ENCODE results near the gene MRPS18A. TPM values are rescaled to one million over a fixed set of nuclear protein-coding genes. Genes with fewer than 3 reads are reported as not detected.
A peak's percentile ranks its signal among the peaks of the same experiment; 100 is the strongest.

Gene MRPS18A
- total and polyA plus RNA-seq, 2 of the 13 experiments (the other 11 are each of a cell fraction or from before 2014, with no cell fraction given) = 87.8 to 89.1 TPM

DNA sequence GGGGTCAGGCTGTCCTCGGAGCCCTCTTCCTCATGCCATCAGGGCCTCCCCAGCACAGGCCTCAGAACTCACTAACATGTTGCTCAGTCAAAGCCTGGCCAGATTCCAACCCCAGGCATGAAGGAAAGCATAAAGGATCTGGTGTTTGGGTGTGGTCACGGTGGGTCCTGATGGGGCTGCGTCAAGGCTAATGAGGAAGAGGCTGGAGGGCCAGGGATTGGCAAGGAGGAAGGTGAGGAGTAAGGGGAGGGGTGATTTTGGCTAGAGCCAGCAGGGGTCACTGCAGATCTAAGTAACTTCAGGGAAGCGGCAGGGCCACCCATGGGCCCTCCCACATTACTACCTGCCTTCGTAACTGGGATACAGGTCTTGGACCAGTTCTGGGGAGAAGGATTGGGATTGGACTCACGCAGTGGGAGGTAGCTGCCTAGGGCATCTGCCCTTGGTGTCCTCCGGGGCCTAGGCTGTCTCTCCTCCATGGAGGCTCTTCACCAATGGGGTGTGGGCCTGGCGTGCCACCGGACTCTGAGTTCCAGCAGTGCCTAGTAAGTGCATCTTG is 36.2 kb upstream of the MRPS18A start:
- peak; percentile 96 for FAIRE-seq
- Histone ChIP-seq H2AFZ (ENCODE audit: low read length) (no peak overlapping the region), H3K9me3 (ENCODE audit: low read length) (no peaks in the 10 kb centered on the region), H3K4me1 (ENCODE audit: insufficient read depth, low read length) (peaks cover 50% of the 10 kb centered on the region), H3K9ac (ENCODE audit: insufficient read depth, low read depth, low read length) (no peak overlapping the region), H3K4me2 (ENCODE audit: low read depth, low read length) (peak overlapping the region; percentile 70; the same call in 1 of the 2 replicates), H4K20me1 (ENCODE audit: insufficient read depth, low read length) (no peaks in the 10 kb centered on the region), H3K4me3 (replicated peaks in 1 of 3; ENCODE audit: insufficient read depth in 1 of 3, low read depth in 2 of 3, low read length in 3 of 3) (no peak overlapping the region; a peak in 1 of 6 replicates), H3K27ac (ENCODE audit: extremely low read length, insufficient read depth, low read length) (no peak overlapping the region), H3K79me2 (ENCODE audit: insufficient read depth, low read length) (no peaks in the 10 kb centered on the region), H3K27me3 (ENCODE audit: control insufficient read depth in 1 of 2, insufficient read depth in 2 of 2, low read length in 2 of 2) (peaks cover 0 to 5% of the 10 kb centered on the region in 2 experiments; a peak in 2 of 5 replicates), H3K36me3 (replicated peaks in 1 of 2; ENCODE audit: control insufficient read depth in 1 of 2, insufficient read depth in 2 of 2, low read length in 2 of 2) (no peaks in the 10 kb centered on the region)
- DNase-seq (ENCODE audit: low spot score) = peak; percentile 84
- 27% methylated on average over 9 of the region's 9 CpGs for WGBS (ENCODE audit: low lambda C conversion rate)
- intact Hi-C loops (cut with micrococcal nuclease; ENCODE audit: unreplicated experiment) = loop anchor here (1.0 to 2.0 kb wide), 8 partner anchors 35 to 355 kb away; no protein-coding TSS in a partner anchor
- ChIA-PET CTCF (ENCODE audit: low intra/inter-chr PET ratio, low total read pairs) (interaction anchor here (0.7 to 3.6 kb wide), 9 partner anchors 35 to 355 kb away, joined by 3 to 23 read pairs (median 6); partner anchors contain the start of gene VEGFA), POLR2A (interaction anchor here (1.5 to 2.0 kb wide), 6 partner anchors 9 to 350 kb away, joined by 4 to 31 read pairs (median 8); partner anchors contain the start of gene VEGFA)
- in situ Hi-C loops (cut with HindIII; ENCODE audit: extremely low pct_ligation_motif_present, low pct_unique_long_range_greater_than_20kb) = loop anchor here (5.0 kb wide), 3 partner anchors 43 to 353 kb away; no protein-coding TSS in a partner anchor
- ATAC-seq = peak; percentile 91
- no TSS peak for BruUV-seq (replicated peaks)
- no peak for TF ChIP-seq NCOR1 (IDR thresholded peaks at IDR 0.05; ENCODE audit: borderline replicate concordance, low read length)
- no peak for TF ChIP-seq NR2F6 (IDR thresholded peaks at IDR 0.05)
- peak; percentile 24; the same call in 1 of the 2 replicates for TF ChIP-seq NR2F6 (CRISPR knock-in tag; IDR thresholded peaks at IDR 0.05)
- TF ChIP-seq NCOA5 (CRISPR knock-in tag; IDR thresholded peaks at IDR 0.05) = no peak
- TF ChIP-seq, protein P1, sequence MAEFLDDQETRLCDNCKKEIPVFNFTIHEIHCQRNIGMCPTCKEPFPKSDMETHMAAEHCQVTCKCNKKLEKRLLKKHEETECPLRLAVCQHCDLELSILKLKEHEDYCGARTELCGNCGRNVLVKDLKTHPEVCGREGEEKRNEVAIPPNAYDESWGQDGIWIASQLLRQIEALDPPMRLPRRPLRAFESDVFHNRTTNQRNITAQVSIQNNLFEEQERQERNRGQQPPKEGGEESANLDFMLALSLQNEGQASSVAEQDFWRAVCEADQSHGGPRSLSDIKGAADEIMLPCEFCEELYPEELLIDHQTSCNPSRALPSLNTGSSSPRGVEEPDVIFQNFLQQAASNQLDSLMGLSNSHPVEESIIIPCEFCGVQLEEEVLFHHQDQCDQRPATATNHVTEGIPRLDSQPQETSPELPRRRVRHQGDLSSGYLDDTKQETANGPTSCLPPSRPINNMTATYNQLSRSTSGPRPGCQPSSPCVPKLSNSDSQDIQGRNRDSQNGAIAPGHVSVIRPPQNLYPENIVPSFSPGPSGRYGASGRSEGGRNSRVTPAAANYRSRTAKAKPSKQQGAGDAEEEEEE (CRISPR knock-in tag; IDR thresholded peaks at IDR 0.05; ENCODE audit: borderline replicate concordance) = no peak
- TF ChIP-seq, protein P2, sequence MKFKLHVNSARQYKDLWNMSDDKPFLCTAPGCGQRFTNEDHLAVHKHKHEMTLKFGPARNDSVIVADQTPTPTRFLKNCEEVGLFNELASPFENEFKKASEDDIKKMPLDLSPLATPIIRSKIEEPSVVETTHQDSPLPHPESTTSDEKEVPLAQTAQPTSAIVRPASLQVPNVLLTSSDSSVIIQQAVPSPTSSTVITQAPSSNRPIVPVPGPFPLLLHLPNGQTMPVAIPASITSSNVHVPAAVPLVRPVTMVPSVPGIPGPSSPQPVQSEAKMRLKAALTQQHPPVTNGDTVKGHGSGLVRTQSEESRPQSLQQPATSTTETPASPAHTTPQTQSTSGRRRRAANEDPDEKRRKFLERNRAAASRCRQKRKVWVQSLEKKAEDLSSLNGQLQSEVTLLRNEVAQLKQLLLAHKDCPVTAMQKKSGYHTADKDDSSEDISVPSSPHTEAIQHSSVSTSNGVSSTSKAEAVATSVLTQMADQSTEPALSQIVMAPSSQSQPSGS (CRISPR knock-in tag; IDR thresholded peaks at IDR 0.05) = no peak
- TF ChIP-seq ZNF605 (CRISPR knock-in tag; IDR thresholded peaks at IDR 0.05) = no peak
- TF ChIP-seq, protein P3, sequence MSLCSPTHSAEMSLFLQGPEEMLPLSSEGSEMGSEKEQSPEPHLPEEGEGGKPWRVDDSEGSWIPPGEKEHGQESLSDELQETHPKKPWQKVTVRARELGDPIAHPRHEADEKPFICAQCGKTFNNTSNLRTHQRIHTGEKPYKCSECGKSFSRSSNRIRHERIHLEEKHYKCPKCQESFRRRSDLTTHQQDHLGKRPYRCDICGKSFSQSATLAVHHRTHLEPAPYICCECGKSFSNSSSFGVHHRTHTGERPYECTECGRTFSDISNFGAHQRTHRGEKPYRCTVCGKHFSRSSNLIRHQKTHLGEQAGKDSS (CRISPR knock-in tag; IDR thresholded peaks at IDR 0.05; ENCODE audit: borderline replicate concordance, low read depth) = no peak; the same call in 1 of the 2 replicates
- no peak for TF ChIP-seq CBFB (CRISPR knock-in tag; IDR thresholded peaks at IDR 0.05)
- no peak for TF ChIP-seq KMT2A (CRISPR knock-in tag; IDR thresholded peaks at IDR 0.05)
- TF ChIP-seq NCOA1 (CRISPR knock-in tag; IDR thresholded peaks at IDR 0.05) = 0 out of 2 replicates have a peak, but pooled peaks have one; percentile 38
- no peak for TF ChIP-seq ZNF572 (CRISPR knock-in tag; IDR thresholded peaks at IDR 0.05)
- TF ChIP-seq, protein P4, sequence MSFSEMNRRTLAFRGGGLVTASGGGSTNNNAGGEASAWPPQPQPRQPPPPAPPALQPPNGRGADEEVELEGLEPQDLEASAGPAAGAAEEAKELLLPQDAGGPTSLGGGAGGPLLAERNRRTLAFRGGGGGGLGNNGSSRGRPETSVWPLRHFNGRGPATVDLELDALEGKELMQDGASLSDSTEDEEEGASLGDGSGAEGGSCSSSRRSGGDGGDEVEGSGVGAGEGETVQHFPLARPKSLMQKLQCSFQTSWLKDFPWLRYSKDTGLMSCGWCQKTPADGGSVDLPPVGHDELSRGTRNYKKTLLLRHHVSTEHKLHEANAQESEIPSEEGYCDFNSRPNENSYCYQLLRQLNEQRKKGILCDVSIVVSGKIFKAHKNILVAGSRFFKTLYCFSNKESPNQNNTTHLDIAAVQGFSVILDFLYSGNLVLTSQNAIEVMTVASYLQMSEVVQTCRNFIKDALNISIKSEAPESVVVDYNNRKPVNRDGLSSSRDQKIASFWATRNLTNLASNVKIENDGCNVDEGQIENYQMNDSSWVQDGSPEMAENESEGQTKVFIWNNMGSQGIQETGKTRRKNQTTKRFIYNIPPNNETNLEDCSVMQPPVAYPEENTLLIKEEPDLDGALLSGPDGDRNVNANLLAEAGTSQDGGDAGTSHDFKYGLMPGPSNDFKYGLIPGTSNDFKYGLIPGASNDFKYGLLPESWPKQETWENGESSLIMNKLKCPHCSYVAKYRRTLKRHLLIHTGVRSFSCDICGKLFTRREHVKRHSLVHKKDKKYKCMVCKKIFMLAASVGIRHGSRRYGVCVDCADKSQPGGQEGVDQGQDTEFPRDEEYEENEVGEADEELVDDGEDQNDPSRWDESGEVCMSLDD (CRISPR knock-in tag; IDR thresholded peaks at IDR 0.05; ENCODE audit: borderline replicate concordance) = no peak

All from HepG2 (cell line).